NCI-H2107 treated with DMSO at 0.1 percent for 48 hours (cell line): ENCODE results near the gene AFAP1.

Experiments used
- DNase-seq: peaks from one replicate; lab custom pipeline; 2025; ENCODE audit not compliant: unreplicated experiment; lab: John Stamatoyannopoulos, UW

AFAP1 gene

GRCh38 chr4:7898385-7898784 lies 41.3 kb downstream of the AFAP1 start:
- no peak for DNase-seq

- no peak for DNase-seq
These were observed 41.9 kb downstream of the AFAP1 start for GRCh38 chr4:7897811-7898210.

- no peak for DNase-seq
These were observed 44.9 kb downstream of the AFAP1 start for GRCh38 chr4:7894677-7895181.

DNA sequence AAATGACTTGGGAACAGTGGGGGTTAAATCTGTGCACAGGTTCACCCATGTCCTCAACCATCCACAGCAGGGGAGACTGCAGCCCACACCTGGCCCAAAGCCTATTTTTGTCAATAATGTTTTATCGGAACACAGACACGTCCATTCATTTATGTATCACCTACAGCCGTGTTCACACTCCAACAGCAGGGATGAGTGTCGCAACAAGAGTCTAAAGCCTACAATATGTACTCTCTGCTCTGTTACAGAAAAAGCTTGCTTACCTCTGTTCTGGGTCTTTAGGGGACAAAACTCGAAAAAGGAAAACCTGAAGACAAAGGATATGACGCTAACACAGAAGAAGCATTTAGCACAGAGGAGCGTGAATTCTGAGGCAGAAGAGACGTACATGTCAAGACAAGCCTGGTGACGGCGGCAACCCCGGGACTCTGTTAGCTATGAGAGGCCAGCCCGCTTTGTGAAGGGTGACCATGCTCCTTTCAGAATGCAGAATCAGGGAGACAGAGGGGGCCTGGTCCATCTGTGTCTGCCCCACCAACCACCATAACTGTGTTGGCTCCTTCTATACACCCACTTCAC lies 45.5 kb downstream of the AFAP1 start:
- no peak for DNase-seq

- DNase-seq = no peak
These were observed 46.1 kb downstream of the AFAP1 start for GRCh38 chr4:7893539-7893938.

DNA sequence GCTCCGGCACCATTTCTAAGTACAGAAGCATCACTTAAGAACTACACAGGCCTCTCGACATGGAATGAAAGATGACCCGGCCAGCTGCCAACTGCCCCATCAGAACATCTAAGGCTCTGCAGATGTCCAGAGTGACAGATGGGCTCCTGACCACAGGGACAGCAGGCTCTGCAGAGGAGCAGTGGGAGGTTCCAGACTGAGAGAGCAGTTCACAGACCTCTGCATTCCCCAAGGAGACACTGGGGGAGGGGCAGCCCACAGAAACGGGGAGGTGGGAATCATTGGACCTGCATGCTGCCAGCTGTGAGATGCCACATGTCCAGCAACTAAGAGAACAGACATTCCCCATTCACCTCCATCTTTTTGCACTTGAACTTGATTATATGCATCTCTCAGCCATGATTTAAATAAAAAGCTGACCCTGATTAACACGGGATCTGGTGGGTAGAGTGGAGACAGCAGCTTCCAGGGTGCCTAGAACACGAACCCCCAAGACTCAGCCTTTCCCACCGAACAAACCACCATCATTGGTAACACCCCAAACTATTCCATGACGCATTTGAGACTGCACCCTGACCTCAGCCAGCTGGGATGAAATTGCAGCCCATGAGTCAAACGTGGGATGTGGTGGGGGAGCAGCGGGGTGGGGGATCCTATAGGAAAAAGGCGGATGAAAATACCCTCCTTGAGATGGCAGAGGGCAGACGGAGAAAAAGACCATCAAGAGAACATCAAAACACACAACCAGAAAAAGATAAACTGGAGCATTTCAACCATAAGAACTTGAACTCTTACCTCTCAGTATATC lies 47.2 kb downstream of the AFAP1 start:
- no peak for DNase-seq

DNA sequence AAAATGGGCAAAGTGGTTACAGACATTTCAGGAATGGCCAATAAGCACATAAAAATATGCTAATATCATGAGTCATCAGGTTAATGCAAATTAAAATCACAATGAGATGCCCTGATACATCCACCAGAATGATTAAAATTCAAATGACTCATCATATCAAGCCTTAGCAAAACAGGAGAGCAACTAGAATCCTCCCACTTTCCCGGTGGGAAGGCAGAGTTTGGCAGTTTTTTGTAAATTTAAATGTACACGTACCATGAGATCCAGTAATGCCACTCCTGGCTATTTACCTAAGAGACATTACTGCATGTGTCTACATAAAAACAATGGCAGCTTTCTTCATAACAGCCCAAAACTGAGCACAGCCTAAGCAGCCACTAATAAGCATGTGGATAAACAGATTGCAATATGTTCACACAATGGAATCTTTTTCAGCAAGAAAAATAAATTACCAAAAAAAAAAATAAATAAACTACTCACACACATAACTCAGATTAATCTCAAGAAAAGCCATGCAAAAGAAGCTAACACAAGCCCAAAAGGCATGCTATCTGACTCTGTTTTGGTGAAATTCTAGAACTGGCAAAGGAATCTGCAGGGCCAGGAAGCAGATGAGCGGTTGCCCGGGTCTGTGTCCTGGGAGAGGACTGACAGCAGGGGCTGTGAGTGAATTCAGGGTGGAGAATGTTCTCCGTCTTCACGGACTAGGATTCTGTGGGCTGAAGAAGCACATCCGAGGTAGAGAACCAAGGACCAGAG lies 48.8 kb downstream of the AFAP1 start:
- DNase-seq = no peak

DNA sequence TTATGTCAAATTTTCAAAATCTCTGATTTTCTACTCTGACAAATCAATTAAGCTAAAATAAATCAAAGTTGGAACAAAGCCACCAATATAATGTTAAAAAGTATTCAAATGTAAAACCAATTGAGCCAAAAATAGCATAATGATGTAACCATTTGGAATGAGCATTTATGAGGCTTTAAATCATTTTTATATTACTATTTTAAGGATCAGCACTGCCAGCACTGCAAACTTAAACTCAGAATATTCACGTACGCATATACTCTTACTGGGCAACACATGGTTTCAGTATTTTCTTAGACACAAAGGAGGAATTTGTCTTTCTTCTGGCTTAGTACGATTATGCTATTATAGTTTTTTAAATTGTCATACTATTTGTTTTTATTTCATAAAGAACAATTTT lies 52.2 kb downstream of the AFAP1 start:
- no peak for DNase-seq

GRCh38 chr4:7886007-7886973 lies 53.4 kb downstream of the AFAP1 start:
- no peak for DNase-seq

DNA sequence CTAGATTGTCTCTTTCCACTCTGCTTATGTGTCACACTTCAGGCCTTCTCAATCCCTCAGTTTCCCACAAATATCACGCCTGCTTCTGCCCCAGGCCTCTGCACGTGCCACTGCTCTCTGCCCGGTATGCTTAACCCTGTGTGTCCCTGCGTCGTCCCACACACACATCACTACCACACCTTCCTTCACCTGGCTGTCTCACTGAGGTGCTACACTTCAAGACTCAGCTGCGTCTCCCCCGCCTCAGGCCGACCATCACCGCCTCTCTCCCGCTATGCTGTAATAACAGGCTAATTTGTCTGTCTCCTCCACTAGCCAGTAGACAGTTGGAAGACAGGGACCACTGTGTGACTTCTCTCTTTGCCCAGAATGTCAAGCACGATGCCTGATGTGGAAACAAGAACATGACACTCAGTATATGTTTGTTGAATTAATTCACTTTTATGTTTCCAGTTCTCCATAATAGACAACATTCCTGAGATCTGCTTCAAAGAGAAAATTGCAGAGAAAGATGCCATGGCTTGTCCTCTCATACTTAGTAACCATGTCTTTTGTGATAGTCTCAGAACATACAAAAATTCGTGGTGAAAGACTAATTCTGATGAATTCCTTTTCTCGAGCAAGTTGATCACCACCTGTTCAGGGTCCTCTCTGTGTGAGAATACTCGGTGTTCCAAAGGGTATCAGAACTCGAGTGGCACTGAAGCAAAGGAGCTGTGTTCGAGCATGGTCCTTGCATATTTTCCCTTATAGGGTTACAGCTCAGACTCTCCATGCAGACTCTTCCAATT lies 54.2 kb downstream of the AFAP1 start:
- no peak for DNase-seq

DNA sequence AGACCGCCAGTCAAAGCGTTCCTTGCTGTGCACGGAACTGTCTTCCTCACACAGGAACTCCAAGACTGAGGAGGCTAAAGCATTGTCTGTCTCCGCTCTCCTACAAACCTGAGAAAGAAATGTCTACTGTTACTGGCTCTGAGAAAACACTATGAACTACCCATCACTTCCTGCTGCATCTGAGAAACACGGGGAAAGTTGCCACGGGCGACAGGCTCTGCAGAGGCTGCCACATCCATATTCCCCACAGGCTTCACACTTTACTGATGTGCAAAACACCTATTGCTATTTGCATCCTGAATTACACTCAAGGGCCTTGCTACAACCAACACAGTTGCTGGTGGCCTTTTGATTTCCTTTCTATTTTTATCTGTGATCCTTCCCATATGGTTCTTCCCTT lies 59.0 kb downstream of the AFAP1 start:
- no peak for DNase-seq

- no peak for DNase-seq
These were observed 60.5 kb downstream of the AFAP1 start for GRCh38 chr4:7879127-7879526.

GRCh38 chr4:7878323-7878722 lies 61.3 kb downstream of the AFAP1 start:
- no peak for DNase-seq

DNA sequence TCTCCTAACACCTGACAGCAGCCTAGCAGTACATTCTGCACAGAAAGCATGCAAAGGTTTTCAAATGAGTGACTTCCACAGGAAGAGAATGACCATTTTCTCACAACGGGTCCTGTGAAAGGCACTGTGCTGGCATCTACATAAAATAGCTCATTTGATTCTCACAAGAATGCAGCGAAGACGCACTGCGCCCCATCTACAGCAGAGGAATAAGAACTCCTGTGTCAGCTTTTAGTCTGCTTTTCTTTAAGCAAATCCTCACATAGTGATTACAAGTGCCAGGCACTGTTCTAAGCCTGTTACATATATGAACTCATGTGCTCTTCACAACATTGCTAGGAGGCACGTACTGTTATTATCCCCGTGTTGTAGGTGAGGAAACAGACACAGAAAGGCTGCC lies 62.5 kb downstream of the AFAP1 start:
- no peak for DNase-seq

GRCh38 chr4:7876201-7876875 lies 63.3 kb downstream of the AFAP1 start:
- no peak for DNase-seq

- no peak for DNase-seq
These were observed 64.8 kb downstream of the AFAP1 start for GRCh38 chr4:7874838-7875237.

- DNase-seq = no peak
These were observed 65.8 kb downstream of the AFAP1 start for GRCh38 chr4:7873881-7874280.

DNA sequence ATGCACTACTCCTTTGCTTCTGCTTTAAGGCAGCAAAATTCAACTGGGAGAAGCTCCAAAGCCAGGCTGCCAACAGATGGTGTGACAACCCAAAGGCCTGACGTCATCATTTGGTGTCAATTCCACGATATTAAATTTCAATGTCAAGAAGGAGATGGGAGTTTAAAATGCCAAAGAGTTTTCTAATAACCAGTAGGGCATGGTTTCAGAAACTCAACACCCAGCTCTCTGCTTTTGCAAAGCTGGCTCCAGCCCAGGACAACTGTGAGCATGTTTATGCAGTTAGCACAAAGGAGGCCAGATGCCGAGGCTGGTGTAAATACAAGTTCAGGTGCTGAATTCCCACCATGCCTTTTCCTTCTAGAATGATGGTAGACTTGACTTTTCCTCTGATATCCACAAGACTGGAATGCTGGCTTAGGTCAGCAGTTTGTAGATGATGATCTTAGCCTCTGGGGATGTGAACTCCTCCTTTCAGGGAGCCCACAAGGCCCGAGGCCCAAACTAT lies 67.3 kb downstream of the AFAP1 start:
- peak; percentile 83 for DNase-seq

DNA sequence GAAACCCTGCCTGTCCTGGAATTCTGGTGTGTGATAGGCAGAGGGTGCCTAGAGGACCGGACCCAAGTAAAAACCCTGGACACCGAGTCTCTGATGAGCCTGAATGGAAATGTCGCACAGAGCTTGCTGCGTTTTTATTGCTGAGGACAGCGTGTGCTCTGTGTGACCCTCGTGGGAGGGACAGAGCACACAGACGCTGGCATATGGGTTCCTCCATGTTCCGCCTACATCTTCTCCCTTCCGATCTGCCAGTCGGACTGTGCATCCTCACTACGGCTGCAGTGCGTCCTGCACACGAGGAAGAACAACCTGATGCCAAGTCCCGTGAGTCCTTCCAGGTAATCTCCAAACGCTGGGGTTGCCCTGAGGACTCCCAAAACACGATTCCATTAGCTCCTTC lies 68.3 kb downstream of the AFAP1 start:
- DNase-seq = no peak
